ENCODE data around the gene RGS16. TPM values are rescaled to one million over a fixed set of nuclear protein-coding genes. Genes with fewer than 3 reads are reported as not detected.

Gene RGS16
- total RNA-seq, 1 donor from 2014 or later = 1.2 TPM

GRCh38 chr1:182650678-182651338, 46.6 kb upstream of the RGS16 start:
- Histone ChIP-seq H3K36me3 (no peaks in the 10 kb centered on the region), H3K27ac (no peak overlapping the region), H3K27me3 (no peaks in the 10 kb centered on the region), H3K4me1 (no peaks in the 10 kb centered on the region), H3K4me3 (no peak overlapping the region), H3K9me3 (no peaks in the 10 kb centered on the region)
- TF ChIP-seq POLR2AphosphoS5 (IDR thresholded peaks at IDR 0.05; ENCODE audit: insufficient read depth in 1 of 2, low read depth in 1 of 2) (no peak), POLR2A (IDR thresholded peaks at IDR 0.05) (no peak), CTCF (IDR thresholded peaks at IDR 0.05) (no peak)
- no peak for DNase-seq (ENCODE audit: extremely low spot score in 2 of 2)
- intact Hi-C loops (cut with DNase I) = no loop called here

- Histone ChIP-seq H3K36me3 (no peaks in the 10 kb centered on the region), H3K27me3 (no peaks in the 10 kb centered on the region), H3K27ac (no peak overlapping the region), H3K4me3 (no peak overlapping the region), H3K9me3 (no peaks in the 10 kb centered on the region), H3K4me1 (no peaks in the 10 kb centered on the region)
- TF ChIP-seq POLR2A (IDR thresholded peaks at IDR 0.05) = no peak
- no peak for TF ChIP-seq CTCF (IDR thresholded peaks at IDR 0.05)
- TF ChIP-seq POLR2AphosphoS5 (IDR thresholded peaks at IDR 0.05; ENCODE audit: insufficient read depth in 1 of 2, low read depth in 1 of 2) = no peak
- no peak for DNase-seq (ENCODE audit: extremely low spot score in 2 of 2)
- intact Hi-C loops (cut with DNase I) = no loop called here
Measured at GRCh38 chr1:182649041-182649440, 44.9 kb upstream of the RGS16 start.

GRCh38 chr1:182646739-182647138, 42.5 kb upstream of the RGS16 start:
- no peaks in the 10 kb centered on the region for H3K36me3 ChIP-seq
- no peaks in the 10 kb centered on the region for H3K9me3 ChIP-seq
- intact Hi-C loops (cut with DNase I) = no loop called here
- no peak for DNase-seq (ENCODE audit: extremely low spot score in 2 of 2)
- H3K4me1 ChIP-seq = no peaks in the 10 kb centered on the region
- TF ChIP-seq CTCF (IDR thresholded peaks at IDR 0.05) (no peak), POLR2A (IDR thresholded peaks at IDR 0.05) (no peak), POLR2AphosphoS5 (IDR thresholded peaks at IDR 0.05; ENCODE audit: insufficient read depth in 1 of 2, low read depth in 1 of 2) (no peak)
- no peak overlapping the region for H3K4me3 ChIP-seq
- H3K27ac ChIP-seq = no peak overlapping the region
- H3K27me3 ChIP-seq = no peaks in the 10 kb centered on the region

- Histone ChIP-seq H3K27me3 (no peaks in the 10 kb centered on the region), H3K4me3 (no peak overlapping the region), H3K4me1 (no peaks in the 10 kb centered on the region), H3K27ac (no peak overlapping the region), H3K9me3 (no peaks in the 10 kb centered on the region), H3K36me3 (no peaks in the 10 kb centered on the region)
- TF ChIP-seq POLR2AphosphoS5 (IDR thresholded peaks at IDR 0.05; ENCODE audit: insufficient read depth in 1 of 2, low read depth in 1 of 2) (no peak), CTCF (IDR thresholded peaks at IDR 0.05) (no peak), POLR2A (IDR thresholded peaks at IDR 0.05) (no peak)
- intact Hi-C loops (cut with DNase I) = loop anchor here (1.0 kb wide), 1 partner anchor 23 kb away; no protein-coding TSS in a partner anchor
- DNase-seq (ENCODE audit: extremely low spot score in 2 of 2) = no peak
Measured at GRCh38 chr1:182644886-182645285, 40.7 kb upstream of the RGS16 start.

- TF ChIP-seq POLR2AphosphoS5 (IDR thresholded peaks at IDR 0.05; ENCODE audit: insufficient read depth in 1 of 2, low read depth in 1 of 2) = no peak
- TF ChIP-seq CTCF (IDR thresholded peaks at IDR 0.05) = no peak
- TF ChIP-seq POLR2A (IDR thresholded peaks at IDR 0.05) = no peak
- H3K9me3 ChIP-seq = no peaks in the 10 kb centered on the region
- no peaks in the 10 kb centered on the region for H3K36me3 ChIP-seq
- no peaks in the 10 kb centered on the region for H3K4me1 ChIP-seq
- H3K4me3 ChIP-seq = no peak overlapping the region
- intact Hi-C loops (cut with DNase I) = loop anchor here (1.0 kb wide), 1 partner anchor 25 kb away; no protein-coding TSS in a partner anchor
- no peak overlapping the region for H3K27ac ChIP-seq
- DNase-seq (ENCODE audit: extremely low spot score in 2 of 2) = no peak
- no peaks in the 10 kb centered on the region for H3K27me3 ChIP-seq
Measured at GRCh38 chr1:182643699-182644098, 39.5 kb upstream of the RGS16 start.
